HCT116 (cell line): ENCODE data around the gene LAMA1. TPM values are rescaled to one million over a fixed set of nuclear protein-coding genes. Genes with fewer than 3 reads are reported as not detected.
"Not testable (repeated sequence)": the region's sequence is repeated elsewhere in the genome, so short reads cannot be mapped to it uniquely, and the experiment has no call there.

ENCODE experiments used
- ATAC-seq: fragments of 200-7000 bp; cut with Tn5 transposase; 2 replicates; pipeline ENCODE4 v1.9.1; 2020; ENCODE audit warnings: mild to moderate bottlenecking, moderate library complexity
- BruUV-seq: library from RNA; stranded (reverse); fragments of 400-500 nt; replicated peaks from 2 replicates; lab custom pipeline; 2021; lab: Mats Ljungman, UMichigan
- CTCF ChIA-PET: fragments of 300-600 bp; sonication (Branson Sonifier 250); formaldehyde crosslinking; loops from one replicate; lab custom pipeline; 2021; ENCODE audit warnings: antibody characterized with exemption; lab: Charles Lee
- POLR2A ChIA-PET: fragments of 300-600, 350-600 bp; sonication (Branson Sonifier 250); formaldehyde crosslinking; loops from one replicate; lab custom pipeline; 2021; ENCODE audit warnings: antibody characterized with exemption; lab: Charles Lee
- RAD21 ChIA-PET, 2 experiments: fragments of 300-600 bp; sonication (Branson Sonifier 250); formaldehyde crosslinking; loops; one replicate each; lab custom pipeline; 2023; ENCODE audit warnings: low total read pairs in 2 of 2; ENCODE audit not compliant: uncharacterized antibody in 2 of 2, unreplicated experiment in 2 of 2, low non-redundant PET in 1 of 2; lab: Charles Lee
- DNase-seq: peaks from one replicate; pipeline ENCODE4 v3.0.0-alpha.2; 2010; ENCODE audit warnings: low read depth, low spot score
- H2AFZ ChIP-seq: fragments of 200-600 bp; shearing (Covaris generic), sonication (generic); 2 replicates; pipeline ENCODE4 v1.6.1; 2017; ENCODE audit warnings: low read depth, mixed run types, mixed read lengths, antibody characterized with exemption, low read length; ENCODE audit not compliant: poor library complexity, severe bottlenecking
- H3K27ac ChIP-seq: 2 replicates; pipeline ENCODE4 v1.5.1; 2012; ENCODE audit warnings: low read depth, low read length
- H3K27me3 ChIP-seq: fragments of 200-600 bp; sonication (generic); 2 replicates; pipeline ENCODE4 v1.6.1; 2016; ENCODE audit warnings: mixed run types, low read length, mixed read lengths; ENCODE audit not compliant: insufficient read depth
- H3K36me3 ChIP-seq, 2 experiments: fragments of 200-500 bp in 1 of 2; fragments of 200-600 bp in 1 of 2; sonication (Bioruptor generic) in 1 of 2; sonication (generic) in 1 of 2; 2 replicates each; pipeline versions ENCODE4 v1.5.1 to v1.6.1; 2014 to 2016; ENCODE audit warnings: low read length in 2 of 2, inconsistent platforms in 1 of 2, mixed read lengths in 1 of 2, mixed run types in 1 of 2; ENCODE audit not compliant: insufficient read depth in 2 of 2, control insufficient read depth in 1 of 2
- H3K4me1 ChIP-seq, 2 experiments: fragments of 200-600 bp in 1 of 2; sonication (generic) in 1 of 2; 2 replicates each; pipeline versions ENCODE4 v1.5.1 to v1.6.1; 2012 to 2017; ENCODE audit warnings: low read length in 2 of 2, inconsistent platforms in 1 of 2, mild to moderate bottlenecking in 1 of 2, mixed read lengths in 1 of 2, mixed run types in 1 of 2, moderate library complexity in 1 of 2; ENCODE audit not compliant: insufficient read depth in 2 of 2, control insufficient read depth in 1 of 2
- H3K4me2 ChIP-seq: fragments of 200-600 bp; sonication (generic); 2 replicates; pipeline ENCODE4 v1.6.1; 2017; ENCODE audit warnings: mixed run types, low read length, mixed read lengths
- H3K4me3 ChIP-seq, 2 experiments: fragments of 200-600 bp in 1 of 2; sonication (generic) in 1 of 2; replicated peaks in 1 of 2; 2 replicates each; pipeline ENCODE4 v1.5.1; 2011 to 2016; ENCODE audit warnings: low read length in 2 of 2, control low read depth in 1 of 2, low read depth in 1 of 2, mild to moderate bottlenecking in 1 of 2, mixed read lengths in 1 of 2, mixed run types in 1 of 2
- H3K79me2 ChIP-seq: fragments of 200-600 bp; sonication (generic); 2 replicates; pipeline ENCODE4 v1.6.1; 2017; ENCODE audit warnings: mild to moderate bottlenecking, mixed run types, low read length, moderate library complexity, mixed read lengths; ENCODE audit not compliant: insufficient read depth
- H3K9ac ChIP-seq: fragments of 200-600 bp; sonication (generic); 2 replicates; pipeline ENCODE4 v1.6.1; 2016; ENCODE audit warnings: low read length, mixed read lengths
- H3K9me2 ChIP-seq: fragments of 200-600 bp; sonication (generic), shearing (Covaris generic); 2 replicates; pipeline ENCODE4 v1.6.1; 2017; ENCODE audit warnings: mixed run types, mild to moderate bottlenecking, moderate library complexity; ENCODE audit not compliant: insufficient read depth
- H3K9me3 ChIP-seq, 2 experiments: fragments of 200-500 bp in 1 of 2; fragments of 200-600 bp in 1 of 2; sonication (Bioruptor generic) in 1 of 2; sonication (generic) in 1 of 2; 2 replicates each; pipeline ENCODE4 v1.6.1; 2014 to 2017; ENCODE audit warnings: low read length in 2 of 2, mixed read lengths in 2 of 2, inconsistent platforms in 1 of 2, low read depth in 1 of 2, mild to moderate bottlenecking in 1 of 2, mixed run types in 1 of 2, moderate library complexity in 1 of 2; ENCODE audit not compliant: control insufficient read depth in 1 of 2, insufficient read depth in 1 of 2
- H4K20me1 ChIP-seq: fragments of 200-600 bp; sonication (generic), shearing (Covaris generic); 2 replicates; pipeline ENCODE4 v1.6.1; 2017; ENCODE audit warnings: mixed run types, mild to moderate bottlenecking, moderate library complexity; ENCODE audit not compliant: insufficient read depth
- ATF3 ChIP-seq: IDR thresholded peaks from 2 replicates; pipeline ENCODE4 v1.6.1; 2012
- CBX3 ChIP-seq: IDR thresholded peaks from 2 replicates; pipeline ENCODE4 v1.6.1; 2012; ENCODE audit warnings: low read depth
- CEBPB ChIP-seq: IDR thresholded peaks from 2 replicates; pipeline ENCODE4 v1.6.1; 2012; ENCODE audit warnings: low read depth
- CTCF ChIP-seq, 3 experiments: fragments of 200-600 bp in 1 of 3; sonication (generic) in 1 of 3; IDR thresholded peaks in 2 of 3; conservative IDR thresholded peaks in 1 of 3; 2 replicates each; pipeline ENCODE4 v1.5.1; 2012 to 2017; ENCODE audit warnings: low read depth in 2 of 3, low read length in 2 of 3, antibody characterized with exemption in 1 of 3, borderline replicate concordance in 1 of 3, control low read depth in 1 of 3, mild to moderate bottlenecking in 1 of 3, mixed read lengths in 1 of 3, mixed run types in 1 of 3, moderate library complexity in 1 of 3; ENCODE audit not compliant: insufficient read depth in 1 of 3
- EGR1 ChIP-seq: IDR thresholded peaks from 2 replicates; pipeline ENCODE4 v1.6.1; 2012; ENCODE audit warnings: low read depth
- ELF1 ChIP-seq: IDR thresholded peaks from 2 replicates; pipeline ENCODE4 v1.6.1; 2012; ENCODE audit warnings: low read depth, borderline replicate concordance
- EZH2phosphoT487 ChIP-seq: fragments of 200-600 bp; IDR thresholded peaks from 2 replicates; pipeline ENCODE4 v1.6.1; 2018; ENCODE audit warnings: antibody characterized with exemption, borderline replicate concordance
- JUND ChIP-seq: IDR thresholded peaks from 2 replicates; pipeline ENCODE4 v1.6.1; 2012
- MAX ChIP-seq: IDR thresholded peaks from 2 replicates; pipeline ENCODE4 v1.6.1; 2012
- POLR2AphosphoS5 ChIP-seq: IDR thresholded peaks from 2 replicates; pipeline ENCODE4 v1.6.1; 2011; ENCODE audit warnings: mild to moderate bottlenecking, low read depth, low read length, moderate library complexity
- RAD21 ChIP-seq: IDR thresholded peaks from 2 replicates; pipeline ENCODE4 v1.6.1; 2012; ENCODE audit warnings: low read depth, mild to moderate bottlenecking
- SIN3A ChIP-seq: IDR thresholded peaks from 2 replicates; pipeline ENCODE4 v1.6.1; 2012; ENCODE audit warnings: low read depth
- SP1 ChIP-seq: IDR thresholded peaks from 2 replicates; pipeline ENCODE4 v1.6.1; 2012; ENCODE audit warnings: low read depth
- YY1 ChIP-seq: IDR thresholded peaks from 2 replicates; pipeline ENCODE4 v1.6.1; 2011; ENCODE audit warnings: low read length, low read depth, moderate library complexity, mild to moderate bottlenecking; ENCODE audit not compliant: insufficient replicate concordance; ENCODE audit errors: extremely low read depth
- ZBTB33 ChIP-seq: IDR thresholded peaks from 2 replicates; pipeline ENCODE4 v1.6.1; 2011; ENCODE audit warnings: mild to moderate bottlenecking, low read length, moderate library complexity; ENCODE audit not compliant: insufficient replicate concordance; ENCODE audit errors: extremely low read depth
- ZFX ChIP-seq: fragments of 450-650 bp; IDR thresholded peaks from 2 replicates; pipeline ENCODE4 v1.6.1; 2017
- intact Hi-C: fragments of 100-400 bp; cut with micrococcal nuclease; formaldehyde crosslinking; loops from 2 replicates; pipeline ENCODE4 v1.10.0; 2022
- total RNA-seq: library from RNA; stranded (reverse); gene quantifications from one replicate; pipeline ENCODE4 v1.2.1, GENCODE V29; 2021; ENCODE audit not compliant: unreplicated experiment

LAMA1 gene
- total RNA-seq, 1 experiment from 2014 or later, result 0.05 TPM

- CTCF ChIA-PET, result no interaction called here
- no TSS peak for BruUV-seq
- no peak for DNase-seq
Observed at GRCh38 chr18:7146067-7146466, 28.5 kb upstream of the LAMA1 start.

GRCh38 chr18:7144921-7145320, 27.3 kb upstream of the LAMA1 start:
- H3K4me3 ChIP-seq, H3K4me2 ChIP-seq, H3K36me3 ChIP-seq, intact Hi-C loops, H4K20me1 ChIP-seq, H3K27me3 ChIP-seq, H3K9me2 ChIP-seq, RAD21 ChIA-PET, H3K4me1 ChIP-seq, ATAC-seq, H3K79me2 ChIP-seq, DNase-seq, H2AFZ ChIP-seq, H3K9ac ChIP-seq, BruUV-seq, POLR2A ChIA-PET, H3K27ac ChIP-seq, CTCF ChIA-PET: not testable (repeated sequence)
- peaks cover 0 to 14% of the 10 kb centered on the region in 2 experiments; a peak in 1 of 4 replicates for H3K9me3 ChIP-seq

More at GRCh38 chr18:7146067-7146466, 28.5 kb upstream of the LAMA1 start:
- no peaks in the 10 kb centered on the region for H3K27me3 ChIP-seq
- no peak for TF ChIP-seq ATF3
- TF ChIP-seq POLR2AphosphoS5, result no peak
- TF ChIP-seq ZBTB33, result no peak
- TF ChIP-seq JUND, result no peak
- TF ChIP-seq CEBPB, result no peak
- TF ChIP-seq EGR1, result no peak
- no peak for TF ChIP-seq YY1
- TF ChIP-seq SP1, result no peak
- no peak for TF ChIP-seq MAX
- TF ChIP-seq SIN3A, result no peak
- no peak for TF ChIP-seq RAD21
- no peak for TF ChIP-seq ZFX
- no peak for TF ChIP-seq CTCF (IDR thresholded peaks at IDR 0.05 in 2 of 3, conservative IDR thresholded peaks at IDR 0.05 in 1 of 3; ENCODE audit: borderline replicate concordance in 1 of 3, insufficient read depth in 1 of 3, low read depth in 2 of 3, low read length in 2 of 3)
- TF ChIP-seq EZH2phosphoT487, result no peak
- no peak for TF ChIP-seq ELF1
- TF ChIP-seq CBX3, result no peak
- no peak overlapping the region for H3K27ac ChIP-seq
- no peaks in the 10 kb centered on the region for H4K20me1 ChIP-seq
- H3K4me2 ChIP-seq, result no peak overlapping the region
- H3K4me3 ChIP-seq, result no peak overlapping the region
- no peaks in the 10 kb centered on the region for H3K4me1 ChIP-seq
- H3K79me2 ChIP-seq, result no peaks in the 10 kb centered on the region
- intact Hi-C loops, result no loop called here
- ChIA-PET POLR2A (no interaction called here), RAD21 (no interaction called here)
- H3K9me2 ChIP-seq, result no peaks in the 10 kb centered on the region
- no peak for ATAC-seq
- H3K9ac ChIP-seq, result no peak overlapping the region
- H3K9me3 ChIP-seq, result peaks cover 0 to 14% of the 10 kb centered on the region in 2 experiments; a peak in 1 of 4 replicates
- no peaks in the 10 kb centered on the region for H3K36me3 ChIP-seq
- no peak overlapping the region for H2AFZ ChIP-seq
